A549 (cell line): ENCODE data around the gene NRAP.

Experiments used
- CBX8 ChIP-seq: fragments of 200-600 bp; sonication (generic); IDR thresholded peaks from 2 replicates; pipeline ENCODE4 v1.6.1; 2016
- CEBPB ChIP-seq, 2 experiments: fragments of >200 bp in 1 of 2; sonication (Bioruptor Twin) in 1 of 2; formaldehyde crosslinking in 1 of 2; IDR thresholded peaks; 2 replicates each; pipeline ENCODE4 v1.6.1; 2012 to 2016
- CTCF ChIP-seq: fragments of >200 bp; sonication (Bioruptor Twin); formaldehyde crosslinking; IDR thresholded peaks from 3 replicates; pipeline ENCODE4 v1.5.1; 2016
- ESRRA ChIP-seq: fragments of 150-350 bp; IDR thresholded peaks from 2 replicates; pipeline ENCODE4 v1.6.1; 2014; ENCODE audit warnings: mild to moderate bottlenecking, low read length, borderline replicate concordance
- HOXB5 ChIP-seq: fragments of 250-450 bp; sonication (Bioruptor Pico); IDR thresholded peaks from 2 replicates; pipeline ENCODE4 v1.5.0; 2020; ENCODE audit warnings: mild to moderate bottlenecking, moderate library complexity
- MAX ChIP-seq: IDR thresholded peaks from 2 replicates; pipeline ENCODE4 v1.6.1; 2012
- POLR2A ChIP-seq: IDR thresholded peaks from 2 replicates; pipeline ENCODE4 v1.6.1; 2012; ENCODE audit warnings: mild to moderate bottlenecking, low read length
- RCOR1 ChIP-seq: fragments of 150-350 bp; IDR thresholded peaks from 2 replicates; pipeline ENCODE4 v1.6.1; 2014; ENCODE audit warnings: antibody characterized with exemption, low read length, low read depth
- RFX5 ChIP-seq: fragments of 450-650 bp; IDR thresholded peaks from 2 replicates; pipeline ENCODE4 v1.7.1; 2014; ENCODE audit warnings: antibody characterized with exemption, mild to moderate bottlenecking, moderate library complexity
- USF2 ChIP-seq: fragments of 450-650 bp; IDR thresholded peaks from 2 replicates; pipeline ENCODE4 v1.6.1; 2014; ENCODE audit warnings: antibody characterized with exemption

GRCh38 chr10:113589201-113589770, 74.6 kb downstream of the NRAP start:
- TF ChIP-seq POLR2A = no peak
- no peak for TF ChIP-seq RCOR1
- TF ChIP-seq ESRRA = no peak
- no peak for TF ChIP-seq CTCF
- TF ChIP-seq HOXB5 = no peak
- TF ChIP-seq RFX5 = no peak
- no peak for TF ChIP-seq MAX
- no peak for TF ChIP-seq USF2
- no peak for TF ChIP-seq CEBPB (IDR thresholded peaks at IDR 0.05)
- TF ChIP-seq CBX8 = no peak
